GM23338 (cell line): ENCODE measurements around the gene RPS6KA5. TPM values are rescaled to one million over a fixed set of nuclear protein-coding genes. Genes with fewer than 3 reads are reported as not detected.

Source experiments
- ATAC-seq: fragments of 200-7000 bp; cut with Tn5 transposase; 3 replicates; pipeline ENCODE4 v1.9.1; 2020
- DNase-seq: peaks from one replicate; pipeline ENCODE4 v3.0.0-alpha.2; 2015; ENCODE audit warnings: low spot score
- H2AFZ ChIP-seq: fragments of 200-600 bp; sonication (generic); 2 replicates; pipeline ENCODE4 v1.8.0; 2016; ENCODE audit warnings: antibody characterized with exemption, mild to moderate bottlenecking, moderate library complexity
- H3F3A ChIP-seq: fragments of 200-600 bp; sonication (generic); replicated peaks from 2 replicates; pipeline ENCODE4 v1.8.0; 2017; ENCODE audit warnings: antibody characterized with exemption, mixed run types, low read depth
- H3K27ac ChIP-seq: fragments of 200-600 bp; sonication (generic); 2 replicates; pipeline ENCODE4 v1.6.1; 2016; ENCODE audit warnings: low read depth
- H3K27me3 ChIP-seq: fragments of 200-600 bp; sonication (generic); 2 replicates; pipeline ENCODE4 v1.8.0; 2016; ENCODE audit warnings: mild to moderate bottlenecking, mixed run types, moderate library complexity; ENCODE audit not compliant: insufficient read depth
- H3K36me3 ChIP-seq: fragments of 200-600 bp; sonication (generic); 2 replicates; pipeline ENCODE4 v1.8.0; 2016; ENCODE audit warnings: mild to moderate bottlenecking; ENCODE audit not compliant: insufficient read depth
- H3K4me1 ChIP-seq: fragments of 200-600 bp; sonication (generic); 2 replicates; pipeline ENCODE4 v1.8.0; 2016; ENCODE audit warnings: mild to moderate bottlenecking, moderate library complexity; ENCODE audit not compliant: insufficient read depth
- H3K4me2 ChIP-seq: fragments of 200-600 bp; sonication (generic); 2 replicates; pipeline ENCODE4 v1.7.1; 2017; ENCODE audit warnings: mixed run types
- H3K4me3 ChIP-seq: fragments of 200-600 bp; sonication (generic); 2 replicates; pipeline ENCODE4 v1.6.1; 2016; ENCODE audit warnings: mixed run types
- H3K79me2 ChIP-seq: fragments of 200-600 bp; sonication (generic); replicated peaks from 2 replicates; pipeline ENCODE4 v1.8.0; 2017; ENCODE audit warnings: mild to moderate bottlenecking; ENCODE audit not compliant: insufficient read depth
- H3K9me2 ChIP-seq: fragments of 200-600 bp; sonication (generic); 2 replicates; pipeline ENCODE4 v1.8.0; 2017; ENCODE audit not compliant: insufficient read depth
- H4K20me1 ChIP-seq: fragments of 200-600 bp; sonication (generic); replicated peaks from 2 replicates; pipeline ENCODE4 v1.8.0; 2017; ENCODE audit warnings: mild to moderate bottlenecking; ENCODE audit not compliant: insufficient read depth
- H3K27ac Mint-ChIP-seq: 2 replicates; pipeline ENCODE4 v1.8.0; 2020; ENCODE audit warnings: inconsistent platforms, mild to moderate bottlenecking, moderate library complexity, mixed read lengths
- H3K27me3 Mint-ChIP-seq: 3 replicates; pipeline ENCODE4 v1.8.0; 2022; ENCODE audit warnings: low read depth, mild to moderate bottlenecking, moderate library complexity, mixed read lengths, inconsistent platforms; ENCODE audit not compliant: insufficient read depth, poor library complexity
- H3K36me3 Mint-ChIP-seq: 3 replicates; pipeline ENCODE4 v1.8.0; 2021; ENCODE audit warnings: low read depth, mild to moderate bottlenecking, inconsistent platforms, moderate library complexity, mixed read lengths
- H3K4me1 Mint-ChIP-seq: 3 replicates; pipeline ENCODE4 v1.8.0; 2020; ENCODE audit warnings: mild to moderate bottlenecking, inconsistent platforms, mixed read lengths
- H3K4me3 Mint-ChIP-seq: 3 replicates; pipeline ENCODE4 v1.8.0; 2021; ENCODE audit warnings: moderate library complexity, mild to moderate bottlenecking, inconsistent platforms, mixed read lengths
- H3K9me3 Mint-ChIP-seq: 3 replicates; pipeline ENCODE4 v1.8.0; 2020; ENCODE audit warnings: moderate library complexity, mild to moderate bottlenecking, inconsistent platforms, mixed read lengths
- CTCF ChIP-seq, 2 experiments: fragments of 200-600 bp in 1 of 2; sonication (generic) in 1 of 2; conservative IDR thresholded peaks; 2 replicates each; pipeline versions ENCODE4 v1.5.1 to v1.6.1; 2016 to 2017; ENCODE audit warnings: antibody characterized with exemption in 2 of 2, low read depth in 2 of 2, mild to moderate bottlenecking in 2 of 2, moderate library complexity in 1 of 2
- EZH2phosphoT487 ChIP-seq: fragments of 200-600 bp; sonication (generic); IDR thresholded peaks from one replicate; pipeline ENCODE4 v1.8.1; 2018; ENCODE audit warnings: antibody characterized with exemption; ENCODE audit not compliant: unreplicated experiment
- STAT1 ChIP-seq: IDR thresholded peaks from one replicate; pipeline ENCODE4 v1.6.1; 2016; ENCODE audit warnings: antibody characterized with exemption; ENCODE audit not compliant: unreplicated experiment
- ZNF114 ChIP-seq: fragments of 250-450 bp; sonication (Bioruptor Pico); IDR thresholded peaks from 2 replicates; pipeline ENCODE4 v1.5.0; 2020; ENCODE audit warnings: mild to moderate bottlenecking, moderate library complexity
- ZNF331 ChIP-seq: fragments of 250-450 bp; sonication (Bioruptor Pico); IDR thresholded peaks from 2 replicates; pipeline ENCODE4 v1.5.0; 2020; ENCODE audit warnings: low read depth, mild to moderate bottlenecking, moderate library complexity
- ZNF462 ChIP-seq: fragments of 250-450 bp; sonication (Bioruptor Pico); IDR thresholded peaks from 2 replicates; pipeline ENCODE4 v1.5.0; 2020; ENCODE audit warnings: mild to moderate bottlenecking, moderate library complexity
- polyA plus RNA-seq: library from polyadenylated mRNA; unstranded; fragments of >200 nt; fragmentation: Nextera tagmentation; extraction: Ambion mirVana; gene quantifications from 2 replicates; pipeline ENCODE4 v1.2.1, GENCODE V29; 2016
- total RNA-seq: library from RNA; depleted of rRNA; stranded (reverse); fragments of >200 nt; shearing (Covaris generic); gene quantifications from 2 replicates; pipeline ENCODE4 v1.2.3, GENCODE V29; 2014

The RPS6KA5 gene
- total and polyA plus RNA-seq, 2 experiments from 2014 or later, result 2.1 to 2.4 TPM

GRCh38 chr14:90894241-90894640 is 166.2 kb downstream of the RPS6KA5 start (continued):
- TF ChIP-seq ZNF462 (CRISPR knock-in tag), result no peak

GRCh38 chr14:90893510-90893909 is 166.9 kb downstream of the RPS6KA5 start:
- Histone ChIP-seq H4K20me1 (no peaks in the 10 kb centered on the region), H2AFZ (no peak overlapping the region), H3K79me2 (no peaks in the 10 kb centered on the region), H3K4me2 (no peak overlapping the region), H3K36me3 (no peaks in the 10 kb centered on the region), H3K27me3 (no peaks in the 10 kb centered on the region), H3K27ac (no peak overlapping the region), H3K9me2 (no peaks in the 10 kb centered on the region), H3K4me3 (no peak overlapping the region), H3F3A (no peaks in the 10 kb centered on the region), H3K4me1 (no peaks in the 10 kb centered on the region)
- H3K36me3 Mint-ChIP-seq, result no peaks in the 10 kb centered on the region
- H3K27ac Mint-ChIP-seq, result no peak overlapping the region
- no peaks in the 10 kb centered on the region for H3K9me3 Mint-ChIP-seq
- H3K27me3 Mint-ChIP-seq, result no peaks in the 10 kb centered on the region
- DNase-seq (no peak), ATAC-seq (no peak)
- no peak overlapping the region for H3K4me3 Mint-ChIP-seq
- H3K4me1 Mint-ChIP-seq, result peaks cover under 1% of the 10 kb centered on the region; the same call in 1 of the 3 replicates
- TF ChIP-seq ZNF331 (CRISPR knock-in tag) (no peak), STAT1 (no peak), ZNF114 (no peak), ZNF462 (CRISPR knock-in tag) (no peak), CTCF (conservative IDR thresholded peaks at IDR 0.05; ENCODE audit: low read depth in 2 of 2) (no peak), EZH2phosphoT487 (no peak)
